ENCODE data around the gene FOXC1.

FOXC1 gene

DNA sequence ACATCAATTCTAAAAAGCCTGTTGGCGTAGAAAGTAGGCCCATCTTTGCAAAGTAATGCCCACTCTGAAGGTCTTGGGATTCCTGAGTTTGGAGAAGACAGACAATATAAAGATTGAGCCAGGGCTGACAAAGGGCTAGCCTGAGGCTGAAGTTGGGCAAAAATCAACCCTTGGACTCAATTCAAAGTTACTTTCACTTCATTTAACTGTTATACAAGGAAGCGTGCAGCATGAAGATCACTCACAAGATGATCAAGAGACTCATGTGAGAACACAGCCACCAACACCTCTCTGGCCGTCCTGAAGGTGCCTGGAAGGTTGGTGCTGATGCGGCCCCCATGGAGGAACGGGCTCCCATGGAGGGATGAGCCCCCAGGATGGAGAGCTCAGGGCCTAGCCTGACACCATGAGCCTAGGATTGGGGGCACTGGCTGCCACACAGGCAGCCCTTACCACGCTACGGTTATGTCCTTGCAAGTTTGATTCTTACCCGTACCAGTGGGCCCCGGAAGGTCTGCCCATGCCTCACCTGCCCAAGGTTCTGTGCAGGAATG lies 26.6 kb downstream of the FOXC1 start:
- peak overlapping the region in 1 of 2 donors; percentile 45 for H3K27ac ChIP-seq
- no peak for TF ChIP-seq CTCF (IDR thresholded peaks at IDR 0.05)

DNA sequence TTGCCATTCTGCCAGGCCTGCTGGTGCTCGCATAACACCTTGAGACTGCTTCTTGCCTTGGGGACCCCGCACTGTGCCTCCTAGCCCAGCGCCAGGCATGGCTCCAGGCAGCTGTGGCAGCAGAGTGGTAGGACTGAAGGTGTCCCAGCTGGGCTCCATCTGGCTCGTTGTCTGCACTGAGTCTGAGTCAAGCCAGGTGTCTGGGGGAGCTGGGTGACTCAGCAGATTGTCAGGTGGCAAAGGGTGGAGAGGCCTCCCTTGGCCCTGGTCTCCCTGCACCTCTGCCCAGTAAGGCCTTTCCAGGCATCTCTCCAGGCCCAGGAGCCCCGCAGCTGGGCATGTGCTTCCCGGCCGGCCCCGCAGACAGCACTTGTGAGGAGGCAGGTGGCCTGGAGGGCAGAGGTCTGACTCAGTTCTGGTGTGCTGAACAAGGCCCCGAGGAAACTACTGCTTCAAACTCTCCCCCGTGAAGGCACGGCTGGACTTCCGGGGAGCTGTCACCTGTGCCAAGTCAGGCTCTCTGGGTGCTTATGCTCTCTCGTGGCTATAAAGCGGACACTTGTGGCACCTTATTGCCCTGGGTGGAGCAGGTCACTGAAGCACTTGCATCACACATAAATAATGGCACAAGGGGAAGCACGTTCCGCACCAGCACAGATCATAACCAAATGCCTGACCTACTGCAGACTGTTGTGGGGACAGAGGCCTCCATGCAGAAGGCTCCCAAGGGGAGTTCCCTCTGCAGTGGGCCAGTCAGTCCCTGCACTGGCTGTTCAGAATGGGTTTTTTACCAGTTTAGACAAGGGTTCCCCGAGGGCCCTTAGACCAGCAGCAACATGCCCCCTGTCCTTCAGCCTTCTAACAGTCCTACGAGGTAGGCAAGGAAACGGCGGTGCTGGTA lies 27.5 kb downstream of the FOXC1 start:
- TF ChIP-seq CTCF (IDR thresholded peaks at IDR 0.05): no peak
- no peak for DNase-seq (ENCODE audit: low spot score)
- no peak overlapping the region for H3K27ac ChIP-seq
- no peak overlapping the region for H3K4me3 ChIP-seq

More for the DNA sequence above, 26.6 kb downstream of the FOXC1 start:
- DNase-seq (ENCODE audit: low spot score): no peak
- no peak overlapping the region for H3K4me3 ChIP-seq

- Histone ChIP-seq H3K27ac (no peak overlapping the region), H3K4me3 (no peak overlapping the region)
- DNase-seq (ENCODE audit: low spot score): no peak
- TF ChIP-seq CTCF (IDR thresholded peaks at IDR 0.05): no peak
These were observed 29.7 kb downstream of the FOXC1 start for GRCh38 chr6:1639430-1639829.

GRCh38 chr6:1640476-1640875 lies 30.8 kb downstream of the FOXC1 start:
- DNase-seq (ENCODE audit: low spot score): no peak
- H3K27ac ChIP-seq: no peak overlapping the region
- TF ChIP-seq CTCF (IDR thresholded peaks at IDR 0.05): no peak
- no peak overlapping the region for H3K4me3 ChIP-seq

- Histone ChIP-seq H3K4me3 (no peak overlapping the region), H3K27ac (no peak overlapping the region)
- DNase-seq (ENCODE audit: low spot score): no peak
- no peak for TF ChIP-seq CTCF (IDR thresholded peaks at IDR 0.05)
These were observed 31.7 kb downstream of the FOXC1 start for GRCh38 chr6:1641343-1641885.

GRCh38 chr6:1643111-1643510 lies 33.4 kb downstream of the FOXC1 start:
- no peak for TF ChIP-seq CTCF (IDR thresholded peaks at IDR 0.05)
- DNase-seq (ENCODE audit: low spot score): no peak
- H3K4me3 ChIP-seq: no peak overlapping the region

More at GRCh38 chr6:1643111-1643510, 33.4 kb downstream of the FOXC1 start:
- H3K27ac ChIP-seq: no peak overlapping the region
